Keratinocyte (primary cell): ENCODE measurements around the gene SAFB.

ENCODE experiments used
- EZH2 ChIP-seq: IDR thresholded peaks from one replicate; pipeline ENCODE4 v1.6.1; 2012; ENCODE audit warnings: inconsistent platforms, mild to moderate bottlenecking, low read length, moderate library complexity
- TF ChIP-seq, protein P1 (sequence below), 3 experiments: IDR thresholded peaks in 1 of 3; conservative IDR thresholded peaks in 1 of 3; optimal IDR thresholded peaks in 1 of 3; 2 replicates in 2 of 3; 3 replicates in 1 of 3; pipeline versions ENCODE3 to v1.5.1; 2011; ENCODE audit warnings: low read length in 3 of 3, mild to moderate bottlenecking in 3 of 3, moderate library complexity in 2 of 3, control low read depth in 1 of 3, inconsistent platforms in 1 of 3; ENCODE audit not compliant: insufficient read depth in 2 of 3; ENCODE audit errors: extremely low read depth in 1 of 3

DNA sequence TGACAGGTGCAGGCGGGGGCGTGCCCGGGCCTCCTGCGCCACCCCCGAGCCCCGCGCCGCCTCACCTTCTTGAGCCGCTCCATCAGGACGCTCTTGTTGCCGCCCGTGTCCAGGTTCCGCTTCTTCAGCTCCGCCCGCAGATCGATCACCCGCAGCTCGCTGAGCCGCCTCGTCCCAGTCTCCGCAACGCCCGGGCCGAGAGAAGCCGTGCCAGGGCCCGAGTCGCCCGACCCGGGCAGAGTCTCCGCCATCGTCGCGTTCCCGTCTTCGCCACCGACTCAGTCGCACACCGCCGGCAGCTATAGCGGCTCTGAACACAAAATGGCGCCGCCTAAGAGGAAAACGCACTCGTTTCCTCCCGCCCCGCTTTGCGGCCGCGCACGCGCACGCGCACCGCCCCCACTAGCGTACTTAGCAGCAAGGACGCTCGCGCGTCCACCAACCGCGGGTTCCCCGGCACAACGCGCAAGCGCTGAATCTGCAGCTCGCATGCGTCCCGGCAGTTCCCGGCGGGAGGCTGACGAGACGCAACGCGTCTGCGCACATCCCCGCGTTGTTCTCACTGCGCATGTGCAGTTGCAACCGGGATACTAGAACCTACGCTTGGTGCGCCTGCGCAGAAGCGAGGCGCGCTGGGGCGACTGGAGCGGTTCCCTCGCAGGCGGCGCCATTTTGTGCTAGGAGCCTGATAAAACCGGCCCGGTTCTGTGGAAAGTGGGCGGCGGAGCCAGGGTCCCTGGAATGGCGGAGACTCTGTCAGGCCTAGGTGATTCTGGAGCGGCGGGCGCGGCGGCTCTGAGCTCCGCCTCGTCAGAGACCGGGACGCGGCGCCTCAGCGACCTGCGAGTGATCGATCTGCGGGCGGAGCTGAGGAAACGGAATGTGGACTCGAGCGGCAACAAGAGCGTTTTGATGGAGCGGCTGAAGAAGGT is at the start of gene SAFB, which contains the start of gene SAFB2:
- TF ChIP-seq, protein P1, sequence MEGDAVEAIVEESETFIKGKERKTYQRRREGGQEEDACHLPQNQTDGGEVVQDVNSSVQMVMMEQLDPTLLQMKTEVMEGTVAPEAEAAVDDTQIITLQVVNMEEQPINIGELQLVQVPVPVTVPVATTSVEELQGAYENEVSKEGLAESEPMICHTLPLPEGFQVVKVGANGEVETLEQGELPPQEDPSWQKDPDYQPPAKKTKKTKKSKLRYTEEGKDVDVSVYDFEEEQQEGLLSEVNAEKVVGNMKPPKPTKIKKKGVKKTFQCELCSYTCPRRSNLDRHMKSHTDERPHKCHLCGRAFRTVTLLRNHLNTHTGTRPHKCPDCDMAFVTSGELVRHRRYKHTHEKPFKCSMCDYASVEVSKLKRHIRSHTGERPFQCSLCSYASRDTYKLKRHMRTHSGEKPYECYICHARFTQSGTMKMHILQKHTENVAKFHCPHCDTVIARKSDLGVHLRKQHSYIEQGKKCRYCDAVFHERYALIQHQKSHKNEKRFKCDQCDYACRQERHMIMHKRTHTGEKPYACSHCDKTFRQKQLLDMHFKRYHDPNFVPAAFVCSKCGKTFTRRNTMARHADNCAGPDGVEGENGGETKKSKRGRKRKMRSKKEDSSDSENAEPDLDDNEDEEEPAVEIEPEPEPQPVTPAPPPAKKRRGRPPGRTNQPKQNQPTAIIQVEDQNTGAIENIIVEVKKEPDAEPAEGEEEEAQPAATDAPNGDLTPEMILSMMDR (optimal IDR thresholded peaks at IDR 0.05 in 1 of 3, IDR thresholded peaks at IDR 0.05 in 1 of 3, conservative IDR thresholded peaks at IDR 0.05 in 1 of 3; ENCODE audit: extremely low read depth in 1 of 3, insufficient read depth in 2 of 3, low read length in 3 of 3) = no peak
- TF ChIP-seq EZH2 = no peak
